ENCODE measurements around the gene MYH1. TPM values are rescaled to one million over a fixed set of nuclear protein-coding genes. Genes with fewer than 3 reads are reported as not detected.

The MYH1 gene
- total and polyA plus RNA-seq, 2 of the 13 experiments (the other 11 are each of a cell fraction or from before 2014, with no cell fraction given) = 0.01 TPM; not detected in 1

DNA sequence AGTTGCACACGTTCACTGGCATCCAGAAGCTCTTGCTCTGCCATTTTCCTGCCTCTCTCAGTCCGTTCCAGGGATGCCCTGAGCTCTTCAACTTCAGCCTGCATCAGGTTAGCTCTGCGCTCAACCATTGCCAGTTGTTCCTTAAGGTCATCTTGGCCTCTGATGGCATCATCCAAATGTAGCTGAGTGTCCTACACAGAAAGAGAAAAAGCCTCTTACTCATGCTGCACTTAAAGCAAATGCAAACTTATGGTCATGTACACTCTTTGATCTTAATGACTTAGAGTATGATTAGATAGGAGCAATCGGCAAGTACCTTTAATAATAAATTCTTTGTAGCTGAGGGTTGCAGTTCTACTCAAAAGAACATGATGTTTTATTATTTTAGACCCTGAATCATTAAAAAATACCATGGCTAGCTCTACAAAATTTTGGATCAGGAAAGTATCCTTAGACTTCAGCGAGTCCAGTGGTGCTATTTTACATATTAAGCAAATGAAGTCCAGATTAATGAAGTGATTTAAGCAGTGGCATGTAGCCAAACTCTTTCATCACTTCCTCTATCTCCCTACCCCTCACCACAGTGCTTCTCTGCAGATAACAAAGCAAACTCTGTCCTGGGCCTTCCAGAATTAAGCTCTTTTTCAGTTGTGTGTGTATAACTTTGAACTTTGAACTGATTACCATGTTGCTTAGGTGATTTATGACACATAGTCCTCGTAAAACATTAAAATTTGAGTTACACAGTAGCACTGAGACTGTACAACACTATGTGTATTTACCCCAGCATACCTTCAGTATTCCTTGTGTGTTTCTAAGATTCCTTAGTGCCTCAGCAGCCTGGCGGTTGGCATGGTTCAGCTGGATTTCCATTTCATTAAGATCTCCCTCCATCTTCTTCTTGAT, 71.1 kb downstream of the MYH1 start (continued):
- TF ChIP-seq MIER3 (CRISPR knock-in tag; IDR thresholded peaks at IDR 0.05; ENCODE audit: borderline replicate concordance) (peak; percentile 61; the same call in 1 of the 2 replicates), ZMAT3 (CRISPR knock-in tag; conservative IDR thresholded peaks at IDR 0.05) (0 out of 2 replicates have a peak, but pooled peaks have one; percentile 24), FOXP4 (CRISPR knock-in tag; IDR thresholded peaks at IDR 0.05) (peak; percentile 75), ARNT2 (CRISPR knock-in tag; IDR thresholded peaks at IDR 0.05; ENCODE audit: low read depth) (peak; percentile 35; the same call in 1 of the 2 replicates), HNF4A (CRISPR knock-in tag; IDR thresholded peaks at IDR 0.05) (peak; percentile 92), NFKBIZ (CRISPR knock-in tag; IDR thresholded peaks at IDR 0.05) (no peak), RFX1 (IDR thresholded peaks at IDR 0.05) (peak; percentile 78), HOXA3 (CRISPR knock-in tag; IDR thresholded peaks at IDR 0.05) (peak; percentile 31; the same call in 1 of the 2 replicates), NR2C2 (CRISPR knock-in tag; IDR thresholded peaks at IDR 0.05; ENCODE audit: borderline replicate concordance) (peak; percentile 48; the same call in 1 of the 2 replicates), NCOR1 (IDR thresholded peaks at IDR 0.05; ENCODE audit: borderline replicate concordance, low read length) (peak; percentile 89; the same call in 1 of the 2 replicates), HOXA5 (CRISPR knock-in tag; IDR thresholded peaks at IDR 0.05) (0 out of 2 replicates have a peak, but pooled peaks have one; percentile 46), SOX5 (CRISPR knock-in tag; IDR thresholded peaks at IDR 0.05; ENCODE audit: borderline replicate concordance) (peak; percentile 68; the same call in 1 of the 2 replicates), ZMYM4 (CRISPR knock-in tag; IDR thresholded peaks at IDR 0.05) (peak; percentile 60), NR2F2 (IDR thresholded peaks at IDR 0.05; ENCODE audit: borderline replicate concordance, low read depth) (peak; percentile 35; the same call in 1 of the 2 replicates), FOXJ3 (CRISPR knock-in tag; IDR thresholded peaks at IDR 0.05; ENCODE audit: borderline replicate concordance) (0 out of 2 replicates have a peak, but pooled peaks have one; percentile 55), FOXK1 (CRISPR knock-in tag; IDR thresholded peaks at IDR 0.05; ENCODE audit: borderline replicate concordance, low read depth) (peak; percentile 49; the same call in 1 of the 2 replicates), PITX1 (CRISPR knock-in tag; IDR thresholded peaks at IDR 0.05) (peak; percentile 61; the same call in 1 of the 2 replicates), POLR2A (IDR thresholded peaks at IDR 0.05; ENCODE audit: insufficient read depth in 1 of 2, low read depth in 2 of 2, low read length in 2 of 2) (peak in 1 of 2 experiments; percentile 41; a peak in 1 of 4 replicates), ZGPAT (CRISPR knock-in tag; IDR thresholded peaks at IDR 0.05) (peak; percentile 30; the same call in 1 of the 2 replicates), CEBPG (CRISPR knock-in tag; IDR thresholded peaks at IDR 0.05) (peak; percentile 84), ZNF34 (CRISPR knock-in tag; IDR thresholded peaks at IDR 0.05; ENCODE audit: borderline replicate concordance) (no peak), ZSCAN25 (CRISPR knock-in tag; IDR thresholded peaks at IDR 0.05) (no peak)
- TF ChIP-seq, protein P1, sequence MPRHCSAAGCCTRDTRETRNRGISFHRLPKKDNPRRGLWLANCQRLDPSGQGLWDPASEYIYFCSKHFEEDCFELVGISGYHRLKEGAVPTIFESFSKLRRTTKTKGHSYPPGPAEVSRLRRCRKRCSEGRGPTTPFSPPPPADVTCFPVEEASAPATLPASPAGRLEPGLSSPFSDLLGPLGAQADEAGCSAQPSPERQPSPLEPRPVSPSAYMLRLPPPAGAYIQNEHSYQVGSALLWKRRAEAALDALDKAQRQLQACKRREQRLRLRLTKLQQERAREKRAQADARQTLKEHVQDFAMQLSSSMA (CRISPR knock-in tag; IDR thresholded peaks at IDR 0.05) = no peak
- TF ChIP-seq, protein P2, sequence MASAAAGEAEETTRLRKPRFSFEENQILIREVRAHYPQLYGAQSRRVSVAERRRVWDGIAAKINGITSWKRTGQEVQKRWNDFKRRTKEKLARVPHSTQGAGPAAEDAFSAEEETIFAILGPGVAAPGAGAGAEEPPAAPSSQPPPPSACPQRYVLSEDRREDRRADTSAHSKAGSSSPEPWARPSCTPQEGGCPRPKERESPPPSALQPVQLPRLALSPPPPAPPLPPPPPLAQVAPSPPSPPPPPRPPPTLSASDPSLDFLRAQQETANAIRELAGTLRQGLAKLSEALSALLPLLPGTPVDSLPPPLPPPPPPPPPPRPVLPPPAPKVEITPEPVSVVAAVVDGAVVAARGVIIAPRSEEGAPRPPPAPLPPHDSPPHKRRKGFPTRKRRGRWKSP (CRISPR knock-in tag; IDR thresholded peaks at IDR 0.05) = no peak
